IPS DF 4.7 (cell line): Measurements from ENCODE around the gene RGS7.
"Not testable (repeated sequence)": the region's sequence is repeated elsewhere in the genome, so short reads cannot be mapped to it uniquely, and the experiment has no call there.

Experiments used
- DNase-seq: peaks from one replicate; pipeline ENCODE4 v3.0.0-alpha.2; 2013; ENCODE audit warnings: low spot score; ENCODE audit errors: extremely low read depth

Gene RGS7

GRCh38 chr1:240928265-240928664 lies 428.7 kb downstream of the RGS7 start:
- no peak for DNase-seq

DNA sequence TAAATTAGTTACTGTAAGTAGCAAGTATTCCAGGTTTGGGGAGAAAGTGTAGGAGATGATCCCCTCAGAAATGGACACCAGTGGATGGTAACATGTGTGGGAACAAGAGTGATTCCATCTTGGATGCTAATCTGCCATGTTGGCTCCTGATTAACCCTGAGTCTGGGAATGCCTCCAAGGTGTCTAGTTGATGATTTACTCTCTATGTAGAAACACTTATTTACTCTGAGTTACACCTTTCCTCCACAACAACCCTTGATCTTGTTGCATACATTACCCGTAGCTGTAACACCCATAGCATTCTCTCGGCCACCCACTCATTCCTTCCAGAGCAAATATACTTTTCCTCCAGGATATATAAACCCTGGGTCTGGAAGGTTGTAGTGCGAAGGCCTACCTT lies 429.2 kb downstream of the RGS7 start:
- no peak for DNase-seq

DNA sequence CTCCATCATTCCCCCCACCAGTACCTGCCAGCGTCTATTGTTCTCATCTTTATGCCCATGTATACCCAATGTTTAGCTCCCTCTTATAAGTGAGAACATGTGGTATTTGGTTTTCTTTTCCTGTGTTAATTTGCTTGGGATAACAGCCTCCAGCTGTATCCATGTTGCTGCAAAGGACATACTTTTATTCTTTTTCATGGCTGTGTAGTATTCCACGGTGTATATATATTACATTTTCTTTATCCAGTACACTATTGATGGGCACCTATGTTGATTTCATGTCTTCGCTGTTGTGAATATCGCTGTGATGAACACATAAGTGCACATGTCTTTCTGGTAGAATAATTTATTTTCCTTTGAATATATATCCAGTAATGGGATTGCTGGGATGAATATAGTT lies 431.7 kb downstream of the RGS7 start:
- DNase-seq, result no peak

- DNase-seq, result no peak
These were observed 439.0 kb downstream of the RGS7 start for GRCh38 chr1:240917976-240918375.

DNA sequence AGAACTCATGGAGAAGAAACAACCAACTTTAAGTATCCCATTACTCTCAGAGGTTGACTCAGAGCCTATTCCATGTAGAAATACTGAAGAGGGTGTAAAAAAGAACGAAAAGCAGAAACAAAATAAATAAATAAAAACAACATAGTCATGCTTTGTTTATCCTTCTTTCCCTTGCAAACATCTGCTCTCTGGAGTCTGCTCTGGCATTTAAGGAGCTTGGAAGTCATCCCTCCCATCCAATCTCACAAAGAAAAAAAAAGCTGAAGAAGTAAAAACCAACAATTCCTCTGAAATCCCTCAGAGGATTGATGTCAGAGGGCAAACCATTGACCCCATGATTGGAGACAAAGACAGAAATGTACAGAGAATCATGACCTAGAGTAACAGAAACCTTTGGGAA lies 442.5 kb downstream of the RGS7 start:
- DNase-seq, result no peak

DNA sequence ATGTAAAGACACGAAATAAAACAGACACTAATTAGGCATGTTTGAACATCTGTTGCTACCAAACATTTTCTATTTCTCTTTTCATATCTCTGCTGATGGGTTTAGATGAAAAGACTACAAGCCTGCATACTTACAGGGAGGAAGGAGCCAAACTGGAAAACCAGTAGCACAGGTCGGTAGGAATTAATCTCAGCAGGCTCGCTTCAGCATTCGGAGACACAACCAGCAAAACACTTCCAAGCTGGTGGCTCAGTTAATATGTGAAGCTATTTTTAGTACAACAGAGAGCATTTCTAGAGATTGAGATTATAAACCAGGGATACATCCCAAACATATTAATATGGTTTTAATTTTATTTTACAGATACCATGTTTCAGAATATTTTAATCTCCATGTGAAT lies 444.2 kb downstream of the RGS7 start:
- no peak for DNase-seq

DNA sequence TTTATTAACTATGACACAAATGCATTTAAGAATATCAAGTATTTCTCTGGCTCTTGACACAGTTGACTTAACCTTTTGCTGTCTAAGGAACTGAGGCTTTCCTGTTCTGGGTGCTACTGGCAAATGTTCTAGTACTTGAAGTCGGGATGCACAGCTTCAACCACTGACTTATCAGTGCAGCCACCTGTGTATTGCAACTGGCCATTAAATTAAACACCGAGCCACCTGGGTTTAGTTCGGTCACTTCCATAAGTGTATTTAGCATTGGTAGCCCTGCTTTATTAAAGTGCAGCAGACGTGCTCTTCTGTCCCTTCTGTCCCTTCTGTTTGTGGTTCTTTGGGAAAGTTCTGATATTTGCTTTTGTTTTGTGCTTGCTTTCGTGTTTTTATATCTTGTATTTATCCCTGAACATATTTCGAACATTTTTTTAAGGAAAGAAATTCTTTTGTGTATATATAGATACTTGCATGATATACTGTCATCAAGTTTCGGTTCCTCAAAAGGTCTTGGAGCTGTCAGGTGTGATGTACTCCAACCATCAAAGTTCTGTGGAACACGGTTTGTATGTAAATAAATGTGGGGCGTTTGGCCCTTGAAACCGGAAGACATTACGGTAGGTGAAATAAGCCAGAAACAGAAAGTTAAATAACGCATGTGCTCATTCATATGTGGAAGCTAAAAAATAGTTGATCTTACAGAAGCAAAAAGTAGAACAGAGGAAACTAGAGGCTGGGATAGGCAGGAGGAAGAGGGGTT lies 447.1 kb downstream of the RGS7 start:
- no peak for DNase-seq

DNA sequence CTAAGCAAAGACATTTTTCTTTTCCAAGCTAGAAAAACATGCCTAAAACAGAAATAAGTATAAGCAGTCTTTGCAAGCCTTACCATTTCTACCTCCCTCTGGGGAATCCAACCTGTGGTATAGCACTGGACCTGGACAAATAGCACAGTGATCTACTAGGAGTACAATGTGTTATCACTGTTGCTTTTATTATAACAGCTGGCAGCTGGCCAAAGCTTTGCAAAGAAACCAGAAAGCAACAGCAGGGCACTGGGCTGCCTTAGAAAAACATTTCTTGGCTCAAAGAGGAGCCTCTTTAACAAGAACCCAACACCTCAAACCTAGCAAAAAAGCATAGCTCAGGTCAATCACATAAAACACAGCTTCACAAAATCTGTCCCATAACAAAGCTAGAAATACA lies 450.5 kb downstream of the RGS7 start:
- DNase-seq, result no peak

GRCh38 chr1:240905225-240905765 lies 451.7 kb downstream of the RGS7 start:
- no peak for DNase-seq

DNA sequence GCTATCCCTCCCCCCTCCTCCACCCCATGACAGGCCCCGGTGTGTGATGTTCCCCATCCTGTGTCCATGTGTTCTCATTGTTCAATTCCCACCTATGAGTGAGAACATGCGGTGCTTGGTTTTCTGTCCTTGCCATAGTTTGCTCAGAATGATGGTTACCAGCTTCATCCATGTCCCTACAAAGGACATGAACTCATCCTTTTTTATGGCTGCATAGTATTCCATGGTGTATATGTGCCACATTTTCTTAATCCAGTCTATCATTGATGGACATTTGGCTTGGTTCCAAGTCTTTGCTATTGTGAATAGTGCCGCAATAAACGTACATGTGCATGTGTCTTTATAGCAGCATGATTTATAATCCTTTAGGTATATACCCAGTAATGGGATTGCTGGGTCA lies 461.6 kb downstream of the RGS7 start:
- DNase-seq, result not testable (repeated sequence)

- no peak for DNase-seq
These were observed 468.3 kb downstream of the RGS7 start for GRCh38 chr1:240888787-240889048.

DNA sequence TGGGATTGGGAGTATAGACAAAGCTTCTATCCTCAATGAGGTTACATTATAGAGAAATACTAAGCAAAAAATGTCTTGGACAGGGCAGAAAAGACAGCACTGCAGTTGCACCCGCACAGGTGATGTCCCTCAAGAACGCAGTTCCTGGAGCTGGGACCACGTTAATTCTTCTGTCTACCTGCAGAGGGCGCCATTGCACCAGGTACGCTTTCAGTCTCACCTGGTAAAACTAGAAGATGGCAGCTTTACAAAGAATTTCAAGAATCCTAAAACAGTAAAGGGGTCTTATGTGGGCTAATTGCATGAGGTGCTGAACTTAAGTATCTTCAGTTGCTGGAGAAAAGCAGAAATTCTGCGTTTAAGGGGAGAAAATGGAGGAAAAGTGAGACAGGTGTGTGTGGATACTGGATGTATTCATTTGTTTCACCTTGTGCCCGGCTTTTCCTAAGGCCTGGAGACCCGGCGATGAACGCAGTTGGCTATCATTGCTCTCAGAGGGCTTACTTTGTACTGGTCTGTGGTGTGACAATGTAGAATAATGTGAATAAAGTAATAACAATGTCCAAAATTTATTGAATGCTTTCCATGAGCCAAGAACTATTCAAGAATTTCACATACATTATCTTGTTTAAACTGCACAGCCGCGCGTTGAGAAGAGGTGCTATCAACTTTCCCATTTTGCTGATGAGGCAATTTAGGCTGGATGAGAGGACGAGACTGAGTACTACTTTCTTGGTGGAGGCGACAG lies 468.8 kb downstream of the RGS7 start:
- DNase-seq, result peak; percentile 51

GRCh38 chr1:240883490-240883889 lies 473.5 kb downstream of the RGS7 start:
- DNase-seq, result no peak

GRCh38 chr1:240882656-240883308 lies 474.2 kb downstream of the RGS7 start:
- not testable (repeated sequence) for DNase-seq

- no peak for DNase-seq
These were observed 478.4 kb downstream of the RGS7 start for GRCh38 chr1:240878631-240879030.

DNA sequence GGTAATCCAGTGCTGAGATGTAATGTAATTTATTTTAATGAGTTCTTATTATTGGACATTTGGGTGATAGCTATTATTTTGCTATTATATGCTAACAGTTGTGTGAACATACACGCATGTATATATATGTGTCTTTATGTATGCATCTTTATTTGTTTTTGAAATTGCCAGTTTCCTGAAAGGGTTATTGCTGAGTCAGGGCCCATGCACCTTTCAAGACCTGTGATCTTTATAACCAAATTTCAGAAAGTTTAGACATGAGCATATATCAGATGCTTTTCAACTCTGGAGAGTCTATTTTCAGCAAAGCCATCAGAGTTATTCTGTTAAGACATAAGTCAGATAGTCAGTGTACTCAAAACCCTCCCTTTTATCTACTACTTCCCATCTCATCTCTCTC lies 479.4 kb downstream of the RGS7 start:
- DNase-seq, result no peak

DNA sequence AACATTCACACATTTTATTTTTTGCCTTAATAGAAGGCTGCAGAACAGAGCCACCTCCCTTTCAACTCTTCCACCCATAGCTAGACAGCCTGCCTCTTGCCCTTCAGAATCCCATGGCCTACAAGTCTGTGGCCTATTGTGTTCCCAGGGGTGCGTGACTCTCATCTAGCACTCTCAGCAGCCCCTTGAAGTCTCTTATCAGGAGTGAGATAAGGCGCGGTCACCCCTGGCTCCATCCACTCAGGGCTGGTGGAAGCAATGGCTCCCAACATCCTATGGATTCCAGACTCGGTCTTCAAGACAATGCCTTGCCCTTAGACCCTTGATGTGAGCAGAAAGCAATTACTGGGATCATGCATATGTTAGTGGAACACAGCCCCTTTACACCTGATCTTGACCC lies 480.9 kb downstream of the RGS7 start:
- DNase-seq, result no peak

GRCh38 chr1:240869071-240869470 lies 487.9 kb downstream of the RGS7 start:
- no peak for DNase-seq

- DNase-seq, result no peak
These were observed 490.3 kb downstream of the RGS7 start for GRCh38 chr1:240866724-240867123.

GRCh38 chr1:240860023-240860422 lies 497.0 kb downstream of the RGS7 start:
- DNase-seq, result no peak

DNA sequence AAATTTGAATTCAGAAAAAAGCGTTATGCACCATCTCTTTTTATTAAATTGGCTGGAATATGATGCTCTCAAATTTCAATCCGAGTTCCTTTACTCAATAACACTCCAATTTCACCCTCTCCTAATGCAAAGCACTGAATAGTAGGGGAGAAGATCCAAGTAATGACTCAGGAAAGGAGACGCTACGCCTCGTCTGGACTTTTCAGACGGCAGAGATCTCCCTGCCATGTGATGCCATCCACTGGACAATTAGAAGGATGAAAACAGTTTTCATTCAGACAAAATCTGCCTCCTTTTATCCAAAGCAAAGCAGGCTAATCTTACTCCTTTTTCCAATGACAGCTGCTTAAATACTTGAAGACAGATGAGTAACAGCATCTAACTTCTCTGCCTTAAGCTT lies 502.6 kb downstream of the RGS7 start:
- no peak for DNase-seq

DNA sequence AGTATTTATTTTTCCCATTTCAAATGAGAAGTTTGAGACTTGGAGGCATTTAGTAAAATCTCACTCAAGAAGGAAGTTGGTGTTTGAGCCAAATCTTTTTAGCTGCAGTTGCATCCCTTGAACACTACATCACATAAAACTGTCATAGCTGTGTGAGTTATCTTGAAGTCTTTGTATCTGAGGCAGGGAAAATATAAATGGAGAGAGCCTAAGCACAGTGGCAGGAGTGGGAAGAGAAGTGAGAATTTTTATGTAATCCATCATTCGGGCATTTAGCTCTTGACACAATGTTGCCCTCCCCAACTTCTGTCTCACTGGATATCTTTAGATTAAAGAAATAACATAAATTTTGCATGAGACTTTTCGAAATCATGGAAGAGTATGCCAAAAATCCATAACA lies 509.7 kb downstream of the RGS7 start:
- no peak for DNase-seq
